GM12872 (cell line): ENCODE data around the gene DHX16.

Experiments
- CTCF ChIP-seq: IDR thresholded peaks from 3 replicates; pipeline ENCODE4 v1.5.1; 2011; ENCODE audit warnings: low read depth, mild to moderate bottlenecking, low read length, moderate library complexity; ENCODE audit not compliant: insufficient read depth

The DHX16 gene

GRCh38 chr6:30672445-30673253 is at the start of gene DHX16:
Gene DHX16 (minus strand): TSS chr6:30673006. CDS start chr6:30672841, 165 bp downstream.
- TF ChIP-seq CTCF, result peak; percentile 83

GRCh38 chr6:30721198-30722024 is 48.6 kb upstream of the DHX16 start:
- peak; percentile 36; the same call in 1 of the 3 replicates for TF ChIP-seq CTCF

GRCh38 chr6:30720738-30721197 is 48.0 kb upstream of the DHX16 start:
- TF ChIP-seq CTCF, result no peak

- TF ChIP-seq CTCF, result peak; percentile 19; the same call in 1 of the 3 replicates
Measured at GRCh38 chr6:30719791-30720737, 47.3 kb upstream of the DHX16 start, which contains the start of gene TUBB. Gene TUBB (plus strand): TSS chr6:30720352. CDS start chr6:30720507, 155 bp downstream.

GRCh38 chr6:30719356-30719755 is 46.5 kb upstream of the DHX16 start:
- TF ChIP-seq CTCF, result no peak

- TF ChIP-seq CTCF, result 0 out of 3 replicates have a peak, but pooled peaks have one; percentile 43
Measured at GRCh38 chr6:30717129-30717844, 44.5 kb upstream of the DHX16 start, which contains the start of gene MDC1. Gene MDC1 (minus strand): TSS chr6:30717281. CDS start chr6:30715175, 2,106 bp downstream.
